ENCODE measurements around the gene SIGLEC1. TPM values are rescaled to one million over a fixed set of nuclear protein-coding genes. Genes with fewer than 3 reads are reported as not detected.

SIGLEC1 gene
- total and polyA plus RNA-seq, 2 donors (not counting 1 experiment from before 2014, with no cell fraction given): not detected

- Histone ChIP-seq H3K79me2 (ENCODE audit: control insufficient read depth, insufficient read depth, low read length) (peaks cover 9% of the 10 kb centered on the region), H3K9me3 (ENCODE audit: control insufficient read depth, insufficient read depth, low read depth, low read length) (no peaks in the 10 kb centered on the region), H3K9ac (ENCODE audit: insufficient read depth, low read length) (no peak overlapping the region), H4K20me1 (ENCODE audit: control insufficient read depth, extremely low read depth, insufficient read depth, low read length) (no peaks in the 10 kb centered on the region), H3K36me3 (ENCODE audit: control insufficient read depth, insufficient read depth, low read length) (no peaks in the 10 kb centered on the region), H3K4me3 (replicated peaks in 1 of 4; ENCODE audit: control extremely low read depth in 1 of 4, insufficient read depth in 1 of 4, low read depth in 3 of 4, low read length in 4 of 4) (no peak overlapping the region), H2AFZ (ENCODE audit: low read length) (no peak overlapping the region), H3K4me1 (ENCODE audit: control insufficient read depth, extremely low read depth, insufficient read depth, low read length) (peaks cover 19% of the 10 kb centered on the region), H3K27ac (ENCODE audit: insufficient read depth, low read length) (no peak overlapping the region), H3K27me3 (ENCODE audit: control insufficient read depth, insufficient read depth, low read length) (no peaks in the 10 kb centered on the region), H3K4me2 (ENCODE audit: extremely low read depth, insufficient read depth, low read length) (no peak overlapping the region)
- peak in 1 of 2 donors; percentile 13 for DNase-seq (ENCODE audit: low read depth in 2 of 2)
- TF ChIP-seq CTCF (conservative IDR thresholded peaks at IDR 0.05 in 1 of 2, IDR thresholded peaks at IDR 0.05 in 1 of 2; ENCODE audit: low read depth in 1 of 2, low read length in 2 of 2) (no peak), EZH2 (IDR thresholded peaks at IDR 0.05; ENCODE audit: low read length, missing control alignments) (no peak)
Measured at GRCh38 chr20:3685341-3685740, 27.1 kb downstream of the SIGLEC1 start.

- Histone ChIP-seq H3K36me3 (ENCODE audit: control insufficient read depth, insufficient read depth, low read length) (no peaks in the 10 kb centered on the region), H3K4me2 (ENCODE audit: extremely low read depth, insufficient read depth, low read length) (peak within 1 kb of the TSS; percentile 94), H2AFZ (ENCODE audit: low read length) (no peak within 1 kb of the TSS), H3K27me3 (ENCODE audit: control insufficient read depth, insufficient read depth, low read length) (no peaks in the 10 kb centered on the region), H3K79me2 (ENCODE audit: control insufficient read depth, insufficient read depth, low read length) (peaks cover 9% of the 10 kb centered on the region), H3K9ac (ENCODE audit: insufficient read depth, low read length) (peak within 1 kb of the TSS; percentile 63), H3K4me1 (ENCODE audit: control insufficient read depth, extremely low read depth, insufficient read depth, low read length) (peaks cover 22% of the 10 kb centered on the region), H3K27ac (ENCODE audit: insufficient read depth, low read length) (peak within 1 kb of the TSS; percentile 55), H3K4me3 (replicated peaks in 1 of 4; ENCODE audit: control extremely low read depth in 1 of 4, insufficient read depth in 1 of 4, low read depth in 3 of 4, low read length in 4 of 4) (peak within 1 kb of the TSS; percentile 33 to 93 (median 66)), H3K9me3 (ENCODE audit: control insufficient read depth, insufficient read depth, low read depth, low read length) (no peaks in the 10 kb centered on the region), H4K20me1 (ENCODE audit: control insufficient read depth, extremely low read depth, insufficient read depth, low read length) (no peaks in the 10 kb centered on the region)
- peak in 1 of 2 donors; percentile 36 for DNase-seq (ENCODE audit: low read depth in 2 of 2)
- TF ChIP-seq CTCF (conservative IDR thresholded peaks at IDR 0.05 in 1 of 2, IDR thresholded peaks at IDR 0.05 in 1 of 2; ENCODE audit: low read depth in 1 of 2, low read length in 2 of 2) (no peak), EZH2 (IDR thresholded peaks at IDR 0.05; ENCODE audit: low read length, missing control alignments) (no peak)
Measured at GRCh38 chr20:3681931-3682781, 30.2 kb downstream of the SIGLEC1 start, which contains the start of gene ADAM33. Gene ADAM33, minus strand, starts transcription at chr20:3682010. Its CDS starts 6 bp downstream, at chr20:3682004.

GRCh38 chr20:3681352-3681930, 31.0 kb downstream of the SIGLEC1 start:
- Histone ChIP-seq H3K9ac (ENCODE audit: insufficient read depth, low read length) (peak overlapping the region; percentile 63), H3K27me3 (ENCODE audit: control insufficient read depth, insufficient read depth, low read length) (no peaks in the 10 kb centered on the region), H3K4me3 (replicated peaks in 1 of 4; ENCODE audit: control extremely low read depth in 1 of 4, insufficient read depth in 1 of 4, low read depth in 3 of 4, low read length in 4 of 4) (peak overlapping the region; percentile 33 to 93 (median 66)), H4K20me1 (ENCODE audit: control insufficient read depth, extremely low read depth, insufficient read depth, low read length) (no peaks in the 10 kb centered on the region), H3K27ac (ENCODE audit: insufficient read depth, low read length) (no peak overlapping the region), H3K4me2 (ENCODE audit: extremely low read depth, insufficient read depth, low read length) (peak overlapping the region; percentile 94), H3K9me3 (ENCODE audit: control insufficient read depth, insufficient read depth, low read depth, low read length) (no peaks in the 10 kb centered on the region), H3K79me2 (ENCODE audit: control insufficient read depth, insufficient read depth, low read length) (peaks cover 9% of the 10 kb centered on the region), H3K4me1 (ENCODE audit: control insufficient read depth, extremely low read depth, insufficient read depth, low read length) (peaks cover 19% of the 10 kb centered on the region), H2AFZ (ENCODE audit: low read length) (no peak overlapping the region), H3K36me3 (ENCODE audit: control insufficient read depth, insufficient read depth, low read length) (no peaks in the 10 kb centered on the region)
- no peak for TF ChIP-seq EZH2 (IDR thresholded peaks at IDR 0.05; ENCODE audit: low read length, missing control alignments)
- no peak for TF ChIP-seq CTCF (conservative IDR thresholded peaks at IDR 0.05 in 1 of 2, IDR thresholded peaks at IDR 0.05 in 1 of 2; ENCODE audit: low read depth in 1 of 2, low read length in 2 of 2)
- no peak for DNase-seq (ENCODE audit: low read depth in 2 of 2)

All from fibroblast of lung (primary cell).